Mesenteric fat pad (tissue), 1 donor: ENCODE measurements around the gene USP44. TPM values are rescaled to one million over a fixed set of nuclear protein-coding genes. Genes with fewer than 3 reads are reported as not detected.
"Not testable (repeated sequence)": the region's sequence is repeated elsewhere in the genome, so short reads cannot be mapped to it uniquely, and the experiment has no call there.

ENCODE experiments used
- DNase-seq: peaks from one replicate; pipeline ENCODE4 v3.0.0-alpha.2; 2020; ENCODE audit warnings: low spot score
- long read RNA-seq: library from polyadenylated mRNA; unstranded; transcript quantifications from one replicate; pipeline ENCODE4 v2.0.0, GENCODE V29; 2020
- total RNA-seq: library from RNA; stranded (reverse); fragmentation: NEBNext Ultra II Directional; extraction: Animal tissue kit (Norgen Biotek cat#: 25700); gene quantifications from one replicate; pipeline ENCODE4 v1.2.1, GENCODE V29; 2021
- donor health status: DM: yes; HTN: yes; CAD: no.

The USP44 gene
- 1.3 TPM for total RNA-seq
- long read RNA-seq, result 0 reads

DNA sequence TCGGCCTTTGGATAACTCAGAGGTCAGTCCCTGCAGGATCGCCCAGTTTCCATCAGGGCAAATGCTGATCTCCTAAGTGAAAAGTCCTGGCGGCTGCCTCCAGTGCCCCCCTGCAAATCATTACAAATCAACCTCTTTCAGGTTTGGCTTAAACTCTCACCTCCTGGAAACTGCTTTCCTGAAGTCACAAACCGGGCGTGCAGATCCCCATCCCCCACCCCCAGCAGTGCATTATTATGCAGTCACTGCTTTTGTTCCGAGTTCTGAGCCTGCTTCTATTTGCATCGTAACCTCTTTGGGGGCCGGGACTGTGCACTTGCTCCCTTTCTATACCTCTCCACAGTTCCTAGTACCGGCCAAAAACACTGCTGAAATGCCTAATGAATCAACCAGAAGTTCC is at the start of gene USP44:
Gene USP44, minus strand, starts transcription at position 172 of the 400 bp plus-strand sequence. CDS start 17,220 bp downstream, outside the sequence.
- DNase-seq, result no peak

DNA sequence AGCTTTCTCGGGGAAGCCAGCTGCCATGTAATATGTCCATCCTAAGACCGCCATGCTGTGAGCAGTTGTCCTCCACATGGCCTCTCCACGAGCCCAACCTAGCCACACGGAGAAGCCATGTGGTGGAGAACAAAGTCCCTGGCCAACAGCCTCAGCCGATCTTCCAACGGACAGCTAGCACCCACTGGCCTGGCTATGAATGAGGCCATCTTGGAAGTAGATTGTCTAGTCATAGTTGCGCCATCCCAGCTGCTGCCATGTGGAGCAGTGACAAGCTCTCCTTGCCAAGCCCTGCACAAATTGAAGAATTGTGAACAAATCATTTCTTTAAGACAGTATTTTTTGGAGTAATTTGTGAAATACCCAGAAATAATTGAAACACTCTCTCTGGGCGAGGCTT is 49.3 kb upstream of the USP44 start:
- DNase-seq, result no peak

GRCh38 chr12:95599880-95600279 is 48.6 kb upstream of the USP44 start:
- no peak for DNase-seq

- no peak for DNase-seq
Measured at GRCh38 chr12:95594136-95594535, 42.9 kb upstream of the USP44 start.

DNA sequence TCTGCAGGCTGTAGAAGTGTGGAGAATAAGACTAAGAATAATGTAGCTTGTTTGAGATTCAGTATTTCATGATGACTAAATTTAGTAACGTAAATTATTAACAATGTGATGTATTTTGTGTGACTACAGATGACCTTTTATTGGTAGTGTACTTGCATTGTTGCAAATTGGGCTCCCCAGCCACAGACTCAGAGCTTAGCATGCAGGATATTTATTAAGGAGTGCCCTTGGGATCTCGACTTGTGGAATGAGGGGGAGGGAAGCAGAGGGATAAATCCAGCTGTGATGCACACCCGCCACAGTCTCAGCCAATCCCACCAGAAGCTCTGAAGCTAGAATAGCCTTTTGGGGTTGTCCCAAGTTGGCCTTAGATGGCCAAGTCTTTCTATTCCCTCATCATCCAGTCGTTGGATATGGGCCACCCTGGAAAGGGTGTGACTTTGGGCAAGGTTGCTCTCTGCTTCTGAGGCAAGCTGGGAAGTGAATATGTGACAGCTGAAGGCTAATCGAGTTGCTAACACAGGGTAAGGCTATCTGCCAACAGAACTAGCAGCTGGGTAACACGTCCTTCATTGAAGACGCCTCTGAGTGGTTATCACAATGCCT is 42.1 kb upstream of the USP44 start:
- no peak for DNase-seq

GRCh38 chr12:95591731-95592130 is 40.5 kb upstream of the USP44 start:
- no peak for DNase-seq

- no peak for DNase-seq
Measured at GRCh38 chr12:95590775-95591174, 39.5 kb upstream of the USP44 start.

- DNase-seq, result no peak
Measured at GRCh38 chr12:95583933-95584332, 32.7 kb upstream of the USP44 start.

GRCh38 chr12:95582230-95583058 is 31.2 kb upstream of the USP44 start:
- no peak for DNase-seq

DNA sequence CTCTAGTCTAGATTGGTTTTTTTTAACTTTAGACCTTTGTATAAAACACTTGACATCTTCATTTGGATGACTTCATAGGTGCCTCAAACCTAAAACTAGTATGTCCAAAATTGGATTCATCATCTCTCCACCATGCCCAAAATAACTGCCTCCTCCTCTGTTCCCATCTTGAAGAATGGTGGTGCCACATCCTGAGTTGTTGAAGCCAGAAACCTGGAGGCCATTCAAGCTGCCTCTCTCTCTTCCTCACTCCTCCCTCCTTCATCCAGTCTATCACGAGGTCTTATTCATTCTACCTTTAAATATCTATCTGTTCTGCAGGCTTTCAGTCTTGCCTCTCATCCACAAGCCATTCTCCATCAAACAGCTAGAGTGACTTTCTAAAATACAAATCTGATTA is 26.5 kb upstream of the USP44 start:
- no peak for DNase-seq

DNA sequence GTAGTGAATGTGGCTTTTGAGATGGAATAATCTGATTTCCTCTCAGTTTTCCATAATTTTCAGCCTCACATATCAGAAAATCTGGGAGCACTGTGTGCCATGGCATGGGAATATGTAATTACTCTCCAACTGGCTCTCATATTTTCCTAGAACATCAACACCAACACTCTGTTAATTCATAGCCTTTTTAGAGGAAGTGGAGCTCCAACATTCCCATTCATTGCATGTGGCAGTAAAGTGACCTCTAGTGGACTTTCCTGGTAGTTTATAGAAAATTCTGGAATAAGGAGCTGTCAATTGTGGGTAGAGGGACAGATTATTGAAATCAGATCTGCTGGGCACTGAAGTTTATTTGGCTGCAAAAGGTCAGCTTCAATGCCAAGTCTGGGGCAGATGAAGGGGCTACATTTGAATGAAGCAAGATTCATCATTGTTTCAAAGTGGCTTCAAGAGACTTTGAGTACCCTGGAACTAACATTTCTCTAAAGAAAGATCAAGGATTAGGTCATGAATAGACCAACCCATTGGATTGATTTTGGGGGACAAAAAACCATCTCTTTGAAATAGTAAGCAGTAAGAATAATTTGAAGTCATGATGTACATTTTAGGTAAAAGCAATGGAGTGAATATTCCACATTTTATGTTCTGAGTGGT is 23.6 kb upstream of the USP44 start:
- no peak for DNase-seq

DNA sequence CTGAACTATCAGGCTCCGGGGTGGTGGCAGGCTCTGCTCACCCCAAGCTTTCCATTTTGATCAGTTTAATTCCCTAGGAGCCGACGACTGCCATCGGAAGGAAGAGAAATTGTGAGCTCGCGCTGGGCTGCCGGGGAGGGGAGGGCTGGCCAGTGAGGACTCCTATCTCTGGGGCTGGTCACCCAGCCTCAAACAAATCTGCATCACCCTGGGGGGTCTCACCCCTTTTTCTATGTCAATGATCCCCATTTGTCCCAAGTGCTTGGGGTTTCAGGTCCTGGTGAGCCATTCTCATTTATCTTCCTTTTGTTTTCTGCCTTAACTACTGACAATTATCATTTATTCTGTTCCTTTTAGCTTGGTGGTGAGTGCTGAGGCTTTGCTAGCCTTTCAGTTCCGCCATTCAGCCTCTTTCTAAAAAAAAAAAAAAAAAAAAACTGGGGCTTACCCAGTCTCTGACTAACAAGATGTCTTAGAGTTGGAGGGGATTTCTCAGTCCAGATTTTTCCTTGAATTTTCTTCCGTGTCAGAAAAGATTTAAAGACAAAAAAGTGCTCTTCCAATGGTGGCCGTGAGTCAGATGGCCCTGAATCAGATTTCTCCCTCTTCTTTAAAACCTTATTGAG is 22.8 kb upstream of the USP44 start:
- no peak for DNase-seq

GRCh38 chr12:95571369-95571768 is 20.1 kb upstream of the USP44 start:
- no peak for DNase-seq

- DNase-seq, result not testable (repeated sequence)
Measured at GRCh38 chr12:95568045-95568444, 16.8 kb upstream of the USP44 start.

DNA sequence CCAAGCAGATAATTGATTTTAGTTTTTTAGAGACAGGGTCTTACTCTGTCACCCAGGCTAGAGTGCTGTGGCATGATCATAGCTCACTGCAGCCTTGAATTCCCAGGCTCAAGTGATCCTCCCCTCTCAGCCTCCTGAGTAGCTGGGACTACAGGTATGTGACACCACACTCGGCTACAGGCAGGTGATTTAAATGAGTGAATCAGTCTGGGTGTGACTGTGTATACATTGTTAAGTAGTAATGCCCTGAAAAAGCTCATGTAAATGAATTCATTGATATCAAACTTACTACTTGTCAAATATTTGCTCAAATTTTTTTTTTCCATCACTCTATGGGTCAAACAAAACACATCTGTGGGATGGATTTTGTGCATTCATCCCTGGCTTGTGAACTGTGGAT is 6.3 kb upstream of the USP44 start:
- no peak for DNase-seq

DNA sequence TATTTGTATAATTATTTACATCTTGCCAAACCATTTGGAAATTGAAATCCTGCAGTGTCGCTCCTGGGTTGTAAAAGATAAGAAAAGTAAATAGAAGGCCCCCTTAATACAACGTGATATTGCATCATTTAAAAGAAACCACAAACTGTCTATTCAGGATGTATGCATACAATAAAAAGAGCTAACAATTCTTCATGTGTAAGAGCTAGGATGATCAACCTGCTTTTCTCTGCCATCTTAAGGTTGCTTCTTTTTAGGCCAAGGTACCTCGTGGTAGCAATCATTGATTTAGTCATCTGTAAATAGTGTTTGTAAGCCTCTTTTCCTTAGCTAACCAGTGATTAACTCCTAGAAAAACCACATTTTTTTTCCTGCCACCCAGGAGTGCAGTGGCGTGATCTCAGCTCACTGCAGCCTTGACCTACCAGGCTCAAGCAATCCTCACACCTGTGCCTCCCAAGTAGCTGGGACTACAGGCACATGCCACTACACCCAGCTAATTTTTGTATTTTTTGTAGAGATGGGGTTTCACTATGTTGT is 3.3 kb upstream of the USP44 start:
- no peak for DNase-seq

DNA sequence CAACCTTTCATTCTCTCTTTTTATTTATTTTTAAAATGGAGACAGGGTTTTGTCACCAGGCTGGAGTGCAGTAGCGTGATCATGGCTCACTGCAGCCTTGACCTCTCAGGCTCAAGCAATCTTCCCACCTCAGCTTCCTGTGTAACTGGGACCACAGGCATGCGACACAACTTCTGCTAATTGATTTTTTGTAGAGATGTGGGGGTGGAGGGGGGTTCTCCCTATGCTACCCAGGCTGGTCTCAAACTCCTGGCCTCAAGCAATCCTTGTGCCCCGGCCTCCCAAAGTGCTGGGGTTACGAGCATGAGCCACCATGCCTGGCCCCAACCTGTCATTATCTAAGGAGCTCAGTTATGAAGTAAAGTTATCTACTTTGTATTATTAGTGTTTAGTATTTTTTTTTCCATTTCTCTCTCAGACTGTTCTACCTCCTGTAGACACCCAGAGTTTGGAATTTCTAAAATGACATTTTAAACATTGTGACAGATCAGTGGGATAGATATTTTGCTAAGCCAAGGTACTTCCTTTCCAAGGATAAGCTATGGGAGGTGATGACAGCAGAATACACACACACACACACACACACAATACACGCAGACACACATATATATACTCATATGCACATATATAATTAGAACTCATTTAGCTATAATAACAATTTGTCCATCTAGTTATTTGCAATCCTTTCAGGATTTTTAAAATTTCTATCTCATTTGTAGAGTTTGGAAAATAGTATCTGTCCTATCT is 2.1 kb upstream of the USP44 start:
- DNase-seq, result no peak

DNA sequence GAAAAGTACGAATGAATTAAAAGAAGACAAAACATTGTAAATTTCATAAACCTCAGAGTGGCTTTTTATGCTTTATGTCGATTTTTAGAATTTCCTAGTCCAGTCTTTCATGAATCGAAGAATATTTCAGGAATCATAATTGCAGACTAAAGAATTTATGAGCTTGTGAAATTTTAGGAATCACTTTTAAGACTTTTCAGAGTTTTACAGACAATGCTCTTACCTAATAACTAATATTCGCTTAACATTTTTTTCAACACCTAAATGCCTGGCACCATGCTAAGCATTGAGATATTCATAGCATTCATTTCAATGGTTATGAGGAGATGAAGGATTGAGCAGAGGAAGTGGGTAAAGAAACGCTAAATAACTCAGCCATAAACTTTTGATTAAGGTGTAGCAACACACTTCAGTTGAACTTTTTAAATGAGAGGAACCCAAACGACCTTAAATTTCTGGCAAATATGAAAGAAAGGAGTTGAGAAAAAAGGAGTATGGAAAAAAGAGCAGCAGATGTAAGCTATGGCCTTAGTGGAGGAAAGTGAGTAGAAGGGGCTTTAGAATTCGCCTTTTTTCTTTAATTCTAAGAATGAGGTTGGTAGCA is 739 bp upstream of the USP44 start:
- DNase-seq, result no peak

DNA sequence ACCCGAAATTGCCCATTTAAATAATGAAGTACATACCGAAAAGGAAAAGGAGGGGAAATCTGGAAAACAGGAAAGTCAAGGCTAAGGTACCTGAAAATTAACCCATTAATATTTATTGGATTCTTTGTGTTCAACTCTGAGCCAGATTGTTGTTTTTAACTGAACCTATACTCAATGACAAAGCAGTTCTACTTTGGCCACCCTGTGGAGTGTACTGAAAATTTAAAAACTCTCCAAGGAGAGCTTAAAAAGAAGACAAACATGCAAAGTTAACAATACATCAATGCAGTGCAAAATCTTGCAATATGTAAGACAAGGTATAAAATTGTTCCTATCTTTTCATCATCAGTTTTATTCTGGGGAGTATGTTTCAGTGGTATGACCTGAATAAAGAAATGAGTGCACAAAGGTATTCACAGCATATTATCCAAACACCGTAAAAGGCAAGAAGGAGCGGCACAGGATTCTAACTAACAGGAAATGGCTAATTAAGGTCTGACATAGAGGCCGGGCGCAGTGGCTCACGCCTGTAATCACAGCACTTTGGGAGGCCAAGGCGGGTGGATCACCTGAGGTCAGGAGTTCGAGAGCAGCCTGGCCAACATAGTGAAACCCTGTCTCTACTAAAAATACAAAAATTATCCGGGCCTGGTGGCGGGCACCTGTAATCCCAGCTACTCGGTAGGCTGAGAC is 1.7 kb downstream of the USP44 start:
- DNase-seq, result no peak
